Fibroblast of skin of right quadriceps (primary cell): ENCODE measurements around the gene ACTN1.

Experiments used
- DNase-seq: peaks from one replicate; pipeline ENCODE4 v3.0.0-alpha.2; 2013

ACTN1 gene

DNA sequence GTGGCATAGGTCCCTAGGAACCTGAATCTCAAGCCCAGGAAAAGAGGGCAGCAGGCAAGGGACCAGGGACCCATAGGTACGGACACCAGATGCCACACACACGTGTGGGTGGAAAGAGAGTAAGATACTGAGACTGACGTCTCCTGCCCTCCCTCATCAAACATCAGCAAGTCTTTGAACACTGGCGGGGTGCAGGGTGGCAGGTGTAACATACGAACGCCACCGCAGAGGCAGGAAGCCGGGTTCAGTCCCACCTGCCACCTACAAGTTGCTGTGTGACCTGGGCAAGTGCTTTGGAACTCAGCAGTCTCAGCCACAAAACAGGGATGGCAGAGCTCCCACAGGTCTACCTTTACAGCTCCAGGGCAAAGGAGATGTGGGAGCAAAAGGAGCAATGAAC lies 11.1 kb downstream of the ACTN1 start:
- DNase-seq, result no peak

GRCh38 chr14:68967459-68967940 lies 11.6 kb downstream of the ACTN1 start:
- DNase-seq, result no peak

DNA sequence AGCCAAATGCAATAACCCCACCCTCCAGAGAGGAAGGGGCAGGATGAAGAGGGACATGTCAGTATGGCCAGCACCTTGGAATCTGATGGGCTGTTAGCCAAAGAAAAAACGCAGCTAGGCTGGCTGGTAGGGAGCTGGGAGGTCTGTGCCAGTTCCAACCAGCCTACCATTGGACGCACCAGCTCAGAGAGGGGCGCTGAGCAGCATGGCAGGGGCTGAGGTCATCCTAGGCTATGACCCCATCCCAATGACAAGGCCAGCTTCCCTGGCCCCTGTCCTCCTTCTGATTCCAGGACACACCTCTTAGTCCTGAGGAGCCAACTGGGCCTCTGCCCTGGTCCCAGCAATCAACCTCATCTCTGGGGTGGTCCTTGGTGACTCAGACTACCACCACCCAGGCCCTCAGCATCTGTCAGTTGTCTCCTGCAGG lies 12.2 kb downstream of the ACTN1 start:
- no peak for DNase-seq

- DNase-seq, result no peak
Measured at GRCh38 chr14:68965261-68965761, 13.8 kb downstream of the ACTN1 start.

DNA sequence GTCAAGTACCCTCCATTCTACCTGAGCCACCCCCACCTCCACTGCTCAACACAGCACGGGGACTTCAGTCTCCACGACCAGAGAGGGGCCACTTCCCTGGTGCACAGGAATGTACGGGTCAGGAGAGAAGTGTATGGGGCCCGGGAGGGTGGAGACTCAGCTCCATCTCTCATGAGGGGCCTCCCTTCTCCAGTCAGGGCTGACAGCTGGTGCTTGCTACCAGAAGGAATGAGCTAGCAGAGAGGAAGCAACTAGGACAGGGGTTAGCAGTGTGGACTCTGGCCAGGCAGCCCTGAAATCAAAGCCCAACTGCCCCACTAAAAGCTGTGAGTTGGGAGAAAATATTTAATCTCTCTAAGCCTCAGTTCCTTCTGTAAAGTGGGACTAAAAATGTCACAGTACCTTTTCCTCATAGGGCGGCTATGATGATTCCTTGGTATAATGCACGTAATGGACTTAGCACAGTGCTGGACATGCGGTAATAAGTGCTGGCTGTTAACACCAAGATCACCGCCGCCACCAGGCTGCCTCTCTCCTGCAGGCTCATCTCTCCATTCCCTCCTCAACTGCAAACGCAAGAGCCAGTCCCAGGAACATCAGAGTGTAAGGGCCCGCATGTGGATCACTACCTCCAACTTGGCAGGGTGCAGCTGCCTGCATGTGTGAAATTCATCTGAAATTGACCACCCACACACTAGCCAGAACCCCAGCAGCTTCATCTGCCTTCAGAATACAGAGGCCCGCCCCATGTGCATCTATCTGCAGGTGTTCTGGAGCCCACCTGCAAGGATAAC lies 14.6 kb downstream of the ACTN1 start:
- DNase-seq, result no peak

- no peak for DNase-seq
Measured at GRCh38 chr14:68962681-68963080, 16.4 kb downstream of the ACTN1 start.

DNA sequence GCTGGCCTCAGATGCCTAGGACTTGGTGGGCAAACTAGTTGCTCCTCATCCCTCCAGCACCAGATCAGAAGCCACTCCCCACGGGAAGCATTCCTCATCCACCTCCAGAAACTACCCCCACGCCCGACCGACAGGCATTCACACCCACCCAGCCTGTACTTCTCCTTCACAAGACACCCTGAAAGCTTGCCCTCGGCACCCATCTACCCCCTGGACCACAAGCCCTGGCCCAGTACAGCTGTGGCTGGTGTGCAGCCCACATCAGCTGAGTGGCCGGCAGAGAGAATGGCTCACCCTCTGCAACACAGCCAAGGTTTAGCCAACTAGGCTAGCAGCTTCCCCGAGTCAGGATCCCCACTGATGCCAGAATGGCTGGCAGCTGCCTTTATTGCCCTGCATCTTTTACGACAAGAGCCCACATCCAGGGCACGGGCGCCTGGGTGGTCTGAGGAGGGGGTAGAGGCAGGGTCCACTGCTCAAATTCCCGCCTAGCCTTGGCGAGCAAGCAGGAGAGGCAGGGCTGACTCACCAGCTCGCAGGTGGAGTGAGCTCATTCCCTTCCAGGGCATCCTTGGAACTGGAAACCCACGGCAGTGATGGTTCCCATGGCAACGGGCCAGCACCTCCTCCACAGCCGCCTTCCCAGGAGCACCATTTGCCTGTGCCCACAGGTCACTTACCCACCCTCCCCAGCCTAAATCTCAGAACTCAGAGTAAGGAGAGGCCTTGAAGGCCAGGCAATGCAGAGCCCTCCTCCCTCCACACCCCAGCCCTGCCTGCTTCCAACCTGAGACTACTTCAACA lies 17.1 kb downstream of the ACTN1 start:
- peak; percentile 52 for DNase-seq

GRCh38 chr14:68961361-68961760 lies 17.7 kb downstream of the ACTN1 start:
- no peak for DNase-seq

DNA sequence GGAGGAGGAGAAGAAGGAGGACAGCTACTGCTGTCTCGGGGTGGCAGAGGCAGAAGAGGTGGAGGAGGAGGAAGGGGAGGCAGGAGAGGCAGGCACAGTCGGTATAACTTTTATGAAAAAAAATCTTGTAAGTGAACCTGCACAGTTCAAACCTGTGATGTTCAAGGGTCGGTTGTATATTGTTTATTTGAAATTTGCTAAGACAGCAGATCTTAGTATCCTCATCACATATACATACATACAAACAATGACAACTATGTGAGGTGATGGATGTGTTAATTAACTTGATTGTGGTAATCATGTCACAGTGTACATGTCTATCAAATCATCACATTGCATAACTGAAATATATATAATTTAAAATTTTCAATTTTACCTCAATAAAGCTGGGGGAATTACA lies 19.0 kb downstream of the ACTN1 start:
- no peak for DNase-seq

GRCh38 chr14:68959035-68959434 lies 20.1 kb downstream of the ACTN1 start:
- DNase-seq, result no peak

- DNase-seq, result no peak
Measured at GRCh38 chr14:68958553-68958952, 20.5 kb downstream of the ACTN1 start.

GRCh38 chr14:68957775-68958174 lies 21.3 kb downstream of the ACTN1 start:
- no peak for DNase-seq

- peak; percentile 71 for DNase-seq
Measured at GRCh38 chr14:68956724-68957123, 22.4 kb downstream of the ACTN1 start.

- DNase-seq, result peak; percentile 40
Measured at GRCh38 chr14:68955851-68956179, 23.3 kb downstream of the ACTN1 start.

DNA sequence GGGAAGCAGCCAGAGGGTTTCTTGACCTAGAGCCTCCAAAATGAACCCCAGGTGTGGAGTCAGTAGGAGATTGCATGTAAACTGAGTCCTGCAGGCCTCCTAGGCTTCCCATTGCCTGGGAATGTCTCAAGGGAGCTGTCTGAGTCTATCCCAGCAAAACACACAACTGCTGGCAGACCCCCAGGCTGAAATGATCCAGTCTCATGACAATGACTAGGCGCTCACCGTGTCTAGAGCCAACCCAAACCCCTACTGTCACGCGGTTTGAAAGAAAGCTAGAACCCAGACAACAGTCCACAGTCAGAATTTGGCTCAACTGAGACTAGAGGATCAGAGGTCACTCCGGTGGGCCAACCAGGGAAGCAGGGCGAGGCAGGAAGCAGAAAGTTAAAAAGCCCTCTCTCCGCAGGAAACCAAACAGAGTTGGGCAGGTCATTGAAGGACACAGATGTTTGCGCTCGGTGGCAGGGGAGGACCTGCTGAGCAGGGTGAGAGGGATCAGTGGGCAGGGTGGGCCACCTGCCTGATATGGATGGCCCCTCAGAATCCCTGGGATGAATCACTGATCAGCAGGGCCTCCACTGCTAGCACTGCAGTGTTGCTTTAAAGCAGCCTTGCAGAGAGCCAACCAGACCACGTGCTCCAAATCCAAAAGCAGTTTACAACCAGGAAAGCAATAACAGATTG lies 23.8 kb downstream of the ACTN1 start:
- no peak for DNase-seq

- no peak for DNase-seq
Measured at GRCh38 chr14:68953196-68953555, 25.9 kb downstream of the ACTN1 start.

DNA sequence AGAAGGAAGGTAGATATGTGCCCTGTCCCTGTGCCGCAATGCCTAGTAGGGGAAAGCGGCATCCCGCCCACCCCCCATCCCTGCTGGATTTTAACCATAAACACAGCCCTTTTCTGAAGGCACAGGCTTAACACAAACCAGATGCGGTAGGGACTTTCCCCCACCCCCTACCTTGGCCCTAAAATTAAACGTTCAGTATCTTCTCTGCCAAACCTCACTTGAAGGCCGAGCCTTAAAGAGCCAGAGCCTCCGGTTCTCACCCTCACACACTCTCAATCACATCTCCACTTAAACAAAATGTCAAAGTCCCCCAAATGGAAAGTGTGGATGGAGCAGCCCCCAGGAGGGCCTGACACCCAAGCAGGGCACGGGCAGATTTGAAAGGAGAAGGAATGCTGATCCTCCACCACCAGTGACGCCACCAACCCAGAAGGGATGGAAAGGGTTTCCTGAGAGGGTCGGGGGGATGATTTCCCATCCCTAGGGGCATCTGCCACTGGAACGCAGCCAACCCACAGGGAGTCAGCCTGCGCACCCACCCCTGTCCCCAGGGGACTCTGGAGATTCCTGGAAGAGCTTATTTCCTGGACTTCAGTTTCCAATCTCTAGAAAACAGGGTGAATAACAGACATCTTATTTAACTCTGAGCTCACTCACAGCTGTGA lies 26.4 kb downstream of the ACTN1 start:
- DNase-seq, result peak; percentile 95

GRCh38 chr14:68951800-68952530 lies 27.1 kb downstream of the ACTN1 start:
- no peak for DNase-seq

DNA sequence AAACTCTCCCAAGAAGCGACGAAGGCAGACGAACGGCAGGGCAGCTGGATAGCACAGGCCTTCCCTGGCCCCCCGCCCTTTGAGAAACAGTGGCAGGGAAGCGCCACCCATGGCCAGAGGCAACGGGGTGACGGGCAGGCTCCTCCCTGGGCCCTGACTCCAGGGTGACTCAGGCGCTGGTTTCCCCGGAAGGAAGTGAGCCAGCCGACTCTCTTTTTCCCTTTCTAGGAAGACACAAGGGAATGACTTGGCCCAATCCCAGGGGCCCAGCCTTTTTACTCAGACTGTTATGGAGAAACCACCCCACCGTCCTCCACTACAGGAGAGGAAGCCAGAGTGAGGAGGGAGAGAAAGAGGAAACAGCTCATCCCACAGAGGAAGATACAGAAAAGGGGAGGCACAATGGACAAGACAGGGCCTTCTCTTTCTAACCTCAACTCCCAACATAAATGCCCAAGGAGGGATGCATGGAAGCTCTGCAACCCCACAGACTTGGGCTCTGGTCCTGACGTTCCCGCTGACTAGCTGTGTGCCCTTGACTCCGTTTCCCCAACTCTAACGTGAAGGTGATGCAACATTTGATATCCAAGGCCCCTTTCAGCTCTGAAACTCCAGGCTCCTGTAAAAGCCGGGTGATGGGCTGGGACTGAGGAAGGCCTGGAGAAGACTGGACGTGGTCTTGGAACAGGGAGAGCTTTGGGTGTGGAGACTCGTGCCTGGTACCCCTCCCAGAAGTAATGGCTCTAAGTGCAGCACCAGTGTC lies 27.9 kb downstream of the ACTN1 start:
- DNase-seq, result peak; percentile 95

DNA sequence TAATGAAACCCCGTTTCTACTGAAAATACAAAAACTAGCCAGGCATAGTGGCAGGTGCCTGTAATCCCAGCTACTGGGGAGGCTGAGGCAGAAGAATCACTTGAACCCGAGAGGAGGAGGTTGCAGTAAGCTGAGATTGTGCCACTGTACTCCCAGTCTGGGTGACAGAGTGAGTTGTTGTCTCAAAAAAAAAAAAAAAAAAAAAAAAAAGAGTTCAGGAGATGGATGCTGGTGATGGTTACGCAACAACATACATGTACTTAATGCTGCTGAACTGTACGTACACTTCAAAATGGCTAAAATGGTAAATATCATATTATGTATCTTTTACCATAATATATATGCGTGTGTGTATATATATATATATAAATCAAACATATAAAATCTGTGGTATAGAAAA lies 29.0 kb downstream of the ACTN1 start:
- DNase-seq, result peak; percentile 80

DNA sequence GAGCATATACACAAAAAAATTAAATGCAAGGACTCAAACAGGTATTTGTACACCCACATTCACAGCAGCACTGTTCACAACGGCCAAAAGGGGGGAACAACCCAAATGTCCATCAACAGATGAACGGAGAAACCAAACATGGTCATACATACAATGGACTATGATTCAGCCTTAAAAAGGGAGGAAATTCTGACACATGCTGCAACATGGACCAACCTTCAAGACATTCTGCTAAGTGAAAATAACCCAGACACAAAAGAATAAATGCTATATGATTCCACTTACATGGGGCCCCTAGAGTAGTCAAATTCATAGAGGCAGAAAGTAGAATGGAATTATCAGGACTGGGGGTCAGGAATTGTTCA lies 29.5 kb downstream of the ACTN1 start:
- no peak for DNase-seq
